Gastroesophageal sphincter (tissue), 4 donors: ENCODE results near the gene IQGAP2. TPM values are rescaled to one million over a fixed set of nuclear protein-coding genes. Genes with fewer than 3 reads are reported as not detected.

Source experiments
- ATAC-seq: fragments of 150-250 bp; one replicate; pipeline ENCODE4 v1.9.1; 2016; ENCODE audit warnings: mild to moderate bottlenecking, moderate library complexity
- H3K27ac ChIP-seq, 4 donors: fragments of 200-600 bp; sonication (generic) in 3 of 4; 1 replicate in 3 of 4; 2 replicates in 1 of 4; pipeline ENCODE4 v1.5.1; 2016 to 2019
- H3K27me3 ChIP-seq: fragments of 200-600 bp; sonication (generic); one replicate; pipeline ENCODE4 v1.5.1; 2019
- H3K36me3 ChIP-seq, 2 donors: fragments of 200-600 bp; sonication (generic); one replicate each; pipeline ENCODE4 v1.5.1; 2019; ENCODE audit warnings: control low read depth in 1 of 2
- H3K4me1 ChIP-seq, 3 donors: fragments of 200-600 bp; sonication (generic); 1 replicate in 2 of 3; 2 replicates in 1 of 3; pipeline ENCODE4 v1.5.1; 2016 to 2019; ENCODE audit warnings: control low read depth in 2 of 3
- H3K4me3 ChIP-seq, 2 donors: fragments of 200-600 bp; sonication (generic); one replicate each; pipeline ENCODE4 v1.5.1; 2019; ENCODE audit warnings: mild to moderate bottlenecking in 1 of 2, moderate library complexity in 1 of 2
- H3K9me3 ChIP-seq, 3 donors: fragments of 200-600 bp; sonication (generic); one replicate each; pipeline ENCODE4 v1.5.1; 2017 to 2019; ENCODE audit warnings: control low read depth in 2 of 3
- EP300 ChIP-seq: sonication (generic); formaldehyde crosslinking; IDR thresholded peaks from one replicate; pipeline ENCODE4 v1.6.1; 2017; ENCODE audit warnings: antibody characterized with exemption, mild to moderate bottlenecking
- POLR2A ChIP-seq, 2 donors: fragments of 450-650 bp; IDR thresholded peaks; one replicate each; pipeline ENCODE4 v1.6.1; 2017; ENCODE audit warnings: antibody characterized with exemption in 2 of 2, mild to moderate bottlenecking in 2 of 2, moderate library complexity in 1 of 2
- POLR2AphosphoS5 ChIP-seq: sonication (generic); formaldehyde crosslinking; IDR thresholded peaks from one replicate; pipeline ENCODE4 v1.6.1; 2017; ENCODE audit warnings: antibody characterized with exemption
- WGBS, 2 donors: methylation state at CpG; one replicate each; pipeline ENCODE4 v1.1.5; 2018; ENCODE audit warnings: low coverage in 1 of 2; 5-methylcytosine and 5-hydroxymethylcytosine counted together
- total RNA-seq, 4 donors: library from RNA; depleted of rRNA; stranded (reverse); fragments of >200 nt; gene quantifications; one replicate each; pipeline ENCODE4 v1.1.0, GENCODE V29; 2016
- TF ChIP-seq, protein P1 (sequence below), 4 experiments: fragments of 200-600 bp in 2 of 4; fragments of 450-650 bp in 2 of 4; sonication (generic) in 1 of 4; IDR thresholded peaks; one replicate each; pipeline ENCODE4 v1.5.1; 2017 to 2019; ENCODE audit warnings: antibody characterized with exemption in 4 of 4, mild to moderate bottlenecking in 2 of 4, moderate library complexity in 2 of 4

IQGAP2 gene
- total RNA-seq, 4 donors from 2014 or later = 15.7 to 34.4 (median 25.8) TPM

- Histone ChIP-seq H3K4me1 (no peaks in the 10 kb centered on the region), H3K27me3 (no peaks in the 10 kb centered on the region), H3K9me3 (no peaks in the 10 kb centered on the region), H3K36me3 (peaks cover 0 to 7% of the 10 kb centered on the region in 2 donors), H3K27ac (no peak overlapping the region), H3K4me3 (no peak overlapping the region)
- 63 to 88% methylated on average over 1 to 2 of the region's 2 CpGs for WGBS, 2 donors
- TF ChIP-seq EP300 (no peak), POLR2AphosphoS5 (no peak), POLR2A (IDR thresholded peaks at IDR 0.05) (no peak)
- TF ChIP-seq, protein P1, sequence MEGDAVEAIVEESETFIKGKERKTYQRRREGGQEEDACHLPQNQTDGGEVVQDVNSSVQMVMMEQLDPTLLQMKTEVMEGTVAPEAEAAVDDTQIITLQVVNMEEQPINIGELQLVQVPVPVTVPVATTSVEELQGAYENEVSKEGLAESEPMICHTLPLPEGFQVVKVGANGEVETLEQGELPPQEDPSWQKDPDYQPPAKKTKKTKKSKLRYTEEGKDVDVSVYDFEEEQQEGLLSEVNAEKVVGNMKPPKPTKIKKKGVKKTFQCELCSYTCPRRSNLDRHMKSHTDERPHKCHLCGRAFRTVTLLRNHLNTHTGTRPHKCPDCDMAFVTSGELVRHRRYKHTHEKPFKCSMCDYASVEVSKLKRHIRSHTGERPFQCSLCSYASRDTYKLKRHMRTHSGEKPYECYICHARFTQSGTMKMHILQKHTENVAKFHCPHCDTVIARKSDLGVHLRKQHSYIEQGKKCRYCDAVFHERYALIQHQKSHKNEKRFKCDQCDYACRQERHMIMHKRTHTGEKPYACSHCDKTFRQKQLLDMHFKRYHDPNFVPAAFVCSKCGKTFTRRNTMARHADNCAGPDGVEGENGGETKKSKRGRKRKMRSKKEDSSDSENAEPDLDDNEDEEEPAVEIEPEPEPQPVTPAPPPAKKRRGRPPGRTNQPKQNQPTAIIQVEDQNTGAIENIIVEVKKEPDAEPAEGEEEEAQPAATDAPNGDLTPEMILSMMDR (IDR thresholded peaks at IDR 0.05) = no peak
- no peak for ATAC-seq
Observed at GRCh38 chr5:76667495-76667894, 264.4 kb downstream of the IQGAP2 start.

GRCh38 chr5:76669245-76669644 is 266.2 kb downstream of the IQGAP2 start:
- 96 to 98% methylated on average over 3 to 5 of the region's 5 CpGs for WGBS, 2 donors
- Histone ChIP-seq H3K27me3 (no peaks in the 10 kb centered on the region), H3K4me3 (no peak overlapping the region), H3K9me3 (no peaks in the 10 kb centered on the region), H3K4me1 (no peaks in the 10 kb centered on the region), H3K27ac (no peak overlapping the region), H3K36me3 (peaks cover 0 to 7% of the 10 kb centered on the region in 2 donors)
- no peak for ATAC-seq
- TF ChIP-seq EP300 = no peak
- TF ChIP-seq, protein P1 (IDR thresholded peaks at IDR 0.05) = no peak

DNA sequence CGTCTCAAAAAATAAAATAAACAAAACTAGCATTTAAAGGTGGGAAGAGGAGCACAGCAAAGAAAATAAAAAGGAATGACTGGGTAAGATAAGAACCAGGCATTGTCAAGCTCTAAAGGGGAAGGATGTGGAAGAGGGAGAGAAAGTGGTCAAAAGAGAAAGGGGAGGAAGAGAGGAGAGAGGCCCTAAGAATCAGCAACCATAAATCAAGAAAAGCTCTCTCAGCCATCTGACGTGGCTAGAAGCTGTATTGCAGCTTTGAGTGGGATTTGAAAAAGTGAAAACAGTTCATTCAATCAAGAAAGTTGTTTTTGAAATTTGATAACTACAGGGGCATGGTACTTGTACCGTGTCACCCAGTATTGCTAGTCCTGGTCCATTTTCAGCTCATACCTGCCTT is 267.4 kb downstream of the IQGAP2 start:
- ATAC-seq = no peak
- H3K27me3 ChIP-seq = no peaks in the 10 kb centered on the region
- no peak overlapping the region for H3K27ac ChIP-seq
- TF ChIP-seq EP300 (no peak), POLR2AphosphoS5 (no peak), POLR2A (IDR thresholded peaks at IDR 0.05) (no peak)
- TF ChIP-seq, protein P1 (IDR thresholded peaks at IDR 0.05) = no peak
- no peak overlapping the region for H3K4me3 ChIP-seq
- no peaks in the 10 kb centered on the region for H3K4me1 ChIP-seq
- H3K36me3 ChIP-seq = peaks cover 0 to 7% of the 10 kb centered on the region in 2 donors
- no peaks in the 10 kb centered on the region for H3K9me3 ChIP-seq
- 76 to 83% methylated on average over 2 to 3 of the region's 3 CpGs for WGBS, 2 donors

DNA sequence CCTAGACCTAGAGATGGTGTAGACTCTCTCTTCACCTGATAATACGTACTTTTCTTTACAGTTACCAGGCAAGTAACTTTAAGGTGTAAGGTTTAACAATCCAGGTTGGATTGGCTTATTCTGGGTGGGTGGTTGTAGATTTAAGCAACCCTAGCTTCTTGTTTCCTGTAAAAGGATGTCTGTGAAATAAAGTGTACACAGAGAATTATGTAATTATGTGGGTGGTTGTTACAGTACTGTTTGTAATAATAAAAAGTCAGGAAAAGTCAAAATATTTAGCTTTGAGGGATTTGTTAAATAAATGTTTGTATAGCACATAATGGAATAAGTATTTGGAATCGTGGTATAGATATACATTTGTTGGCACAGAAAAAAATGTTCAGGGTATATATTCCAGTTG is 269.2 kb downstream of the IQGAP2 start:
- H3K36me3 ChIP-seq = peaks cover 0 to 7% of the 10 kb centered on the region in 2 donors
- ATAC-seq = no peak
- no peak overlapping the region for H3K27ac ChIP-seq
- H3K4me1 ChIP-seq = no peaks in the 10 kb centered on the region
- WGBS, 2 donors = 37 to 47% methylated on average over 2 of the region's 2 CpGs
- TF ChIP-seq EP300 (no peak), POLR2AphosphoS5 (no peak), POLR2A (IDR thresholded peaks at IDR 0.05) (no peak)
- TF ChIP-seq, protein P1 (IDR thresholded peaks at IDR 0.05) = no peak
- no peaks in the 10 kb centered on the region for H3K9me3 ChIP-seq
- no peaks in the 10 kb centered on the region for H3K27me3 ChIP-seq
- H3K4me3 ChIP-seq = no peak overlapping the region

GRCh38 chr5:76673125-76673524 is 270.0 kb downstream of the IQGAP2 start:
- no peak for ATAC-seq

More at GRCh38 chr5:76673125-76673524, 270.0 kb downstream of the IQGAP2 start:
- H3K4me1 ChIP-seq = no peaks in the 10 kb centered on the region
- no peak overlapping the region for H3K27ac ChIP-seq
- no peak overlapping the region for H3K4me3 ChIP-seq
- peaks cover 0 to 7% of the 10 kb centered on the region in 2 donors for H3K36me3 ChIP-seq
- H3K27me3 ChIP-seq = no peaks in the 10 kb centered on the region
- no peaks in the 10 kb centered on the region for H3K9me3 ChIP-seq
- TF ChIP-seq EP300 (no peak), POLR2A (IDR thresholded peaks at IDR 0.05) (no peak), POLR2AphosphoS5 (no peak)
- TF ChIP-seq, protein P1 (IDR thresholded peaks at IDR 0.05) = no peak
